GM19372 (cell line): ENCODE measurements around the gene MRE11.
"Not testable (repeated sequence)": the region's sequence is repeated elsewhere in the genome, so short reads cannot be mapped to it uniquely, and the experiment has no call there.

Experiments used
- ATAC-seq: cut with Tn5 transposase; IDR thresholded peaks from one replicate; pipeline ENCODE4 v1.9.1; 2021; ENCODE audit warnings: mild to moderate bottlenecking, low read depth, moderate library complexity; ENCODE audit not compliant: unreplicated experiment

The MRE11 gene

GRCh38 chr11:94433049-94433448, 60.6 kb downstream of the MRE11 start:
- no peak for ATAC-seq

GRCh38 chr11:94424662-94425061, 69.0 kb downstream of the MRE11 start:
- no peak for ATAC-seq

DNA sequence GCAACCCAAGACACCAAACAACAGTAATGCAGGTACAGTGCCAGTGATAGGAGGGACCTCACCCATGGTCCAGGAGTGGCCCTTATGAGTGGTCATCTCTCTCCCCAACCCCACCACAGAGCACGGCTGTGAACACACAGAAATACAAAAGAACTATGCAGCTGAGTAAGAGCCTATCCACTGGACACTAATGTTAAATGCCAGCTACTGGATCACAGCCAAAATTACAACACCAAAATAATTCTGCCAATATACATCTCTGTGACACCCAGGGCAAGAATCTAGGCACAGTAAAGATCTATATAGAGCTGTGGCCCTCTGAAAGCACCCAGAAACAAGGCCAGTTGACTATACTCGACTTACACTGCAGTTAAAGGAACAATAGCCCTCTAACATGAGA, 69.6 kb downstream of the MRE11 start:
- no peak for ATAC-seq

GRCh38 chr11:94423507-94423906, 70.1 kb downstream of the MRE11 start:
- ATAC-seq: no peak

GRCh38 chr11:94418123-94418765, 75.4 kb downstream of the MRE11 start:
- ATAC-seq: no peak

DNA sequence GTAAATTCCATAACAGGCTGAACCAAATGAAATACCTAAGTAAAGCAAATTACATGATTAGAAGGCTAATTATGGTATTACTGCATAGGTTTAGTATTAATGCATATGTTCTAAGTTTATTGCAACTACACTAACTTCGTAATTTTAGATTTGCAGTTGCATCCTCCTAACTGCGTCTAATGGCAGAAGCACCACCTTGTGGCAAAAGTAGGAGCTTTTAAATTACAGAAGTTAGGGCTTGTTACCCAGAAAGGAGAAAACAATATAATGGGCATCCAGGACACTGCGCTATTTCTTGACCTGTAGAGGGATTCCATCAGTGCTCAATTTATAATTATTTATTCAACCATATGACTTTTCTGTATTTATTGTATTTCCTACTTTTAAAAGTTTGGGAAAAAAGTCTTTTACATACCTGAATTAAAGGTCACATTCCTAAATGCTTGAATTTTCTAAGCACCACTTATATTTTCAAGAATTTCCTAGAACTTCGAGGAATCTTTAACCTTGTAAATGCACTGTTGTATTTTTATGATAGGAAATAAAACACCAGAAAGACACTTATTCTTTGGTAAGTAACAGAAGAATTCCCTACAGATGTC, 76.2 kb downstream of the MRE11 start:
- no peak for ATAC-seq

GRCh38 chr11:94405062-94405833, 88.4 kb downstream of the MRE11 start:
- no peak for ATAC-seq

GRCh38 chr11:94402355-94402754, 91.3 kb downstream of the MRE11 start:
- no peak for ATAC-seq

GRCh38 chr11:94401773-94402265, 91.8 kb downstream of the MRE11 start:
- no peak for ATAC-seq

- ATAC-seq: no peak
Observed at GRCh38 chr11:94400839-94401772, 92.5 kb downstream of the MRE11 start, which contains the start of gene GPR83. GPR83 (minus strand) TSS chr11:94401419; CDS start chr11:94401247, 172 bp downstream.

DNA sequence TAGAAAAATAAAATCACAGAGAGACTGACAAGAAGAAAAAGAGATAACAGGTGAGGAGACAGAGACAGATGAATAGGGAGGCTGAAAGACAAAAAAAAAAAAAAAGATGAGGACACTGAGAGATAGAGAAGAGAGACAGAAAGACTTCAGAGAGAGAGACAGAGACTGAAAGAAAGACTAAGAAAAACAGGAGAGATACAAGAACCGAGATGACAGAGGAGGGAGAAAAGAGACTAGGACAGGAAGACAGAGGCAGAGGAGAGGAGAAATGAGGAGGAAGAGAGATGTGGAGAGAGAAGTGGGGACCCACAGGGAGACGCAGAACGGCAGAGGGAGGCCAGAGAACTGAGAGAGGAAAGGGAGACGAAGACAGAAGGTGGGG, 93.2 kb downstream of the MRE11 start:
- no peak for ATAC-seq

DNA sequence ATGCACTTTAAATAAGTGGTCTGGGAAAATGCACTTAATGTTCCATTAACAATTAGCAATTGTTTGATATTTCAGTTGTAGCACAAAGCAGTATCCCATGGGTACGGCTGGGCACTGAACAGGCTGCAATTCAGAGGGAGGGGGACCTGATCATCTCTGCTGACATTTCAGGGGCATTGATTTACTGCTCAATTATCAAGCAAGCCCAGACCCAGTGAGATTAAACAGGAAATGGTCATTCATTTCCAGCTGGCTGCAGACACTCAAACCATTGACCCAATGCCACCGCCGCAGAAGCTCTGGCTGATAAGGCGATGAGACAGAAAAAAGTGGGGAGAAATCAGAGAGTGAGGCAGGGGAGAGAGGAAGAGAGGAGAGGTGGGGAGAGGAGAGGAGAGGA, 93.6 kb downstream of the MRE11 start:
- no peak for ATAC-seq

- ATAC-seq: no peak
Observed at GRCh38 chr11:94398101-94398500, 95.5 kb downstream of the MRE11 start.

DNA sequence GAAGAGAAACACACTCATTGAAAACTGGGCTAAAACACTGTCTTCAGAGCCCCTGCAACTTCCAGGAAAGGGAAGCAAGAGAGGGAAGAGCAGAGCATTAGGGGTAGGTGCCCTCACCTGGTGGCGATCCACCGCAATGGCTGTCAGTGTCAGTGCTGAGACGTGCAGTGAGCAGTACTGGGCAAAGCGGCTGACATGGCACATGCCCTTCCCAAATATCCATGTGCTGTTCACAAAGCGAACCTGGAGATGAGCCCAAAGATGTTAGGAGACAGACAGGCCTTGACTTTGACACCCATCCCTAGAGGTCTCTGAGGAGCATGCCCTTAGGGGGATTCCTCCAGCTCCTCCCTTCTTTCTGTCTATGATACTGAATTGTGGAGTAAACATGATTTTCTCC, 97.4 kb downstream of the MRE11 start:
- no peak for ATAC-seq

DNA sequence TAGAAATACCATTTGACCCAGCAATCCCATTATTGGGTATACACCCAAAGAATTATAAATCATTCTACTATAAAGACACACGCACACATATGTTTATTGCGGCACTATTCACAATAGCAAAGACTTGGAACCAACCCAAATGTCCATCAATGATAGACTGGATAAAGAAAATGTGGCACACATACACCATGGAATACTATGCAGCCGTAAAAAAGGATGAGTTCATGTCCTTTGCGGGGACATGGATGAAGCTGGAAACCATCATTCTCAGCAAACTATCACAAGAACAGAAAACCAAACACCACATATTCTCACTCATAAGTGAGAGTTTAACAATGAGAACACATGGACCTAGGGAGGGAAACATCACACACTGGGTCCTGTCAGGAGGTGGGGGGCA, 101.7 kb downstream of the MRE11 start:
- not testable (repeated sequence) for ATAC-seq

- no peak for ATAC-seq
Observed at GRCh38 chr11:94379613-94380012, 114.0 kb downstream of the MRE11 start.

GRCh38 chr11:94376841-94377240, 116.8 kb downstream of the MRE11 start:
- ATAC-seq: no peak

DNA sequence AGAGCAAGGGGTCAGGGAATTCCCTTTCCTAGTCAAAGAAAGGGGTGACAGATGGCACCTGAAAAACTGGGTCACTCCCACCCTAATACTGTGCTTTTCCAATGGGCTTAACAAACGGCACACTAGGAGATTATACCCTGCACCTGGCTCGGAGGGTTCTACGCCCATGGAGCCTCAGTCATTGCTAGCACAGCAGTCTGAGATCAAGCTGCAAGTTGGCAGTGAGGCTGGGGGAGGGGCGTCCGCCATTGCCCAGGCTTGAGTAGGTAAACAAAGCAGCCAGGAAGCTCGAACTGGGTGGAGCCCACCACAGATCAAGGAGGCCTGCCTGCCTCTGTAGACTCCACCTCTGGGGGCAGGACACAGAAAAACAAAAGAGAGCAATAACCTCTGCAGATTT, 123.1 kb downstream of the MRE11 start:
- ATAC-seq: not testable (repeated sequence)
